ENCODE results near the gene BTBD9. TPM values are rescaled to one million over a fixed set of nuclear protein-coding genes. Genes with fewer than 3 reads are reported as not detected.
A peak's percentile ranks its signal among the peaks of the same experiment; 100 is the strongest.

The BTBD9 gene
- total RNA-seq, 6 experiments from 2014 or later: 11.0 to 12.7 (median 12.5) TPM

DNA sequence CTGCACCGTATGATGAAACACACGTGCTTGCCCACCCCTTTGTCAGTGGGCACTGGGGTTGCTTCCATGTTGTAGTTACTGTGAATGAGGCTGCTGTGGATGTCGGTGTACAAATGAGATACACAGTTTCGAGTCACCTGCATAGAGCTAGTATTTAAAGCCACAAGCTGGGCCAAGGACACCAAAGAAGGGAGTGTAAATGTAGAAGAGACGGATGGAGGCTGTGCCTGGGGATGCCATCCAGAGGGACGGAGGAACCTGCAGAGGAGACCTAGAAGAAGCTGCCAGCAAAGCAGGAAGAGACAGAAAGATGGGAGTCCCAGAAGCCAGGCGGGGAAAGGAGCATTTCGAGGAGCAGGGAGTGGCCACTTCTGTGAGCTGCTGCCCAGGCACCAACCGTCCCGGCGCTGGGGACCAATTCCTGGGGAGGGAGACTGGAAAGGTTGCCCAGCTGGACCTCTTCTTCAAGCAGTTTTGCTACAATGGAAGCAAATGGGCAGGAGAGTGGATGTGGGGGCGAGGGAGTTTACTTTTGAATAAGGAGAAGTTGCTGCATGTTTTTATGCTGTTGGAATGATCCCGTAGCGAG lies 480.9 kb downstream of the BTBD9 start:
- TF ChIP-seq, protein P1, sequence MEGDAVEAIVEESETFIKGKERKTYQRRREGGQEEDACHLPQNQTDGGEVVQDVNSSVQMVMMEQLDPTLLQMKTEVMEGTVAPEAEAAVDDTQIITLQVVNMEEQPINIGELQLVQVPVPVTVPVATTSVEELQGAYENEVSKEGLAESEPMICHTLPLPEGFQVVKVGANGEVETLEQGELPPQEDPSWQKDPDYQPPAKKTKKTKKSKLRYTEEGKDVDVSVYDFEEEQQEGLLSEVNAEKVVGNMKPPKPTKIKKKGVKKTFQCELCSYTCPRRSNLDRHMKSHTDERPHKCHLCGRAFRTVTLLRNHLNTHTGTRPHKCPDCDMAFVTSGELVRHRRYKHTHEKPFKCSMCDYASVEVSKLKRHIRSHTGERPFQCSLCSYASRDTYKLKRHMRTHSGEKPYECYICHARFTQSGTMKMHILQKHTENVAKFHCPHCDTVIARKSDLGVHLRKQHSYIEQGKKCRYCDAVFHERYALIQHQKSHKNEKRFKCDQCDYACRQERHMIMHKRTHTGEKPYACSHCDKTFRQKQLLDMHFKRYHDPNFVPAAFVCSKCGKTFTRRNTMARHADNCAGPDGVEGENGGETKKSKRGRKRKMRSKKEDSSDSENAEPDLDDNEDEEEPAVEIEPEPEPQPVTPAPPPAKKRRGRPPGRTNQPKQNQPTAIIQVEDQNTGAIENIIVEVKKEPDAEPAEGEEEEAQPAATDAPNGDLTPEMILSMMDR (IDR thresholded peaks at IDR 0.05): no peak
- DNase-seq: no peak
- peaks cover 12% of the 10 kb centered on the region for H3K27me3 Mint-ChIP-seq (ENCODE audit: insufficient read depth)
- peaks cover 32% of the 10 kb centered on the region for H3K36me3 Mint-ChIP-seq (ENCODE audit: low read depth)
- peaks cover 17% of the 10 kb centered on the region for H3K4me1 Mint-ChIP-seq (ENCODE audit: low read depth)
- H3K4me3 Mint-ChIP-seq: peak overlapping the region; percentile 8; the same call in 1 of the 2 replicates
- no peak overlapping the region for H3K27ac Mint-ChIP-seq
- peaks cover 5% of the 10 kb centered on the region; the same call in 1 of the 2 replicates for H3K9me3 Mint-ChIP-seq

DNA sequence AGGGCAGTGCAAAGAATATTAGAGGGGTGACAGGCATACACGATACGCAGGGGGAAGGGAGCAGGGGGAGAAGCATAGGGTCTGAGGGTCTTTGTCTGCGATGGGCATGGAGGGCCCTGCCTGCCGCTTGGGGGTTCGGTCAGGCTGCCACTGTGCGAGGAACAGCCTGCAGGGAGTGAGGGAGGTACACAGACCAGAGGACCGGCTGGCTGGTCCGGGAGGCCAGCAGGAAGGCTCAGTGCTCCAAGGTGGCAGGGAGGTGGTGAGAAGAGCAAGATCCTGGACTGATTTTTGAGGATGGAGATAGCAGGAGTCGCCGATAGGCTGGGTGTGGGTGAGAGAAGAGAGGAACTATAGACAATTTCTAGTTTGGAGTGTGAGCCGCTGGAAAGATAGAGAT lies 481.8 kb downstream of the BTBD9 start:
- TF ChIP-seq, protein P1 (IDR thresholded peaks at IDR 0.05): no peak
- Mint-ChIP-seq H3K27me3 (ENCODE audit: insufficient read depth) (peaks cover 10% of the 10 kb centered on the region), H3K4me1 (ENCODE audit: low read depth) (peaks cover 17% of the 10 kb centered on the region), H3K36me3 (ENCODE audit: low read depth) (peaks cover 34% of the 10 kb centered on the region), H3K9me3 (peaks cover 5% of the 10 kb centered on the region; the same call in 1 of the 2 replicates), H3K4me3 (no peak overlapping the region), H3K27ac (peak overlapping the region; percentile 43; the same call in 1 of the 2 replicates)
- DNase-seq: no peak

DNA sequence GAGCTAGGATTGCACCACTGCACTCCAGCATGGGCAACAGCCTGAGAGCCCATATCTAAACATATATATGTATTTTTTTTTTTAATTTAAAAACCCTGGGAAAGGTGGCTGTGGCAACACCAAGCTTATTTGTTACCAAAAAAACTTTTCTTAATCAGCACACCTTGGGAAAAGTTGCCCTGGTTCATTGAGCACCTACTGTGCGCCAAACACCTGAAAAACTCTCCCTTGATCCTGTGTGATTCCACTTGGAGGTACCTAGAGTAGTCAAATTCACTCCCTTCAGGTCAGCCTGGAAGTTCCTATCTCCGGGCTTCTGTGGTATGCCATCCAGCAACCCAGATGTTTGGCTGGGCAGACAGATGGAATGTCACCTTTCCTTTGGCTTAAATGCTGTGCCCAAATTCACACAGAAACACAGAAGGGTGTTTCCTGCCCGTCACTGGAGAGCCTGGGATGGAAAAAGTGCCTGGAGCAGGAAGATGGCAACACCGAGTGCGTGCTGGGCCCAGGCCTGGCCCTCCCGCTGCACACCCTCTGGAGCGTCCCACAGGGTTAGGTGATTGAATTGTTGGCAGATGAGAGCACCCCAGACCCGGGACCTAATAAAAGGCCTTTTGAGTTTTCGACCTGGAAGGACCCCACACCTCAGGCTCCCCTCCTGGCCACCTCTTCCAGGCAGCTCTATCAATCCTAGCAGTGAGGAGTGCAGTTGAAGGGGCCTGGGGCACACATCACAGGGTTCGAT lies 482.7 kb downstream of the BTBD9 start:
- Mint-ChIP-seq H3K9me3 (peaks cover 5% of the 10 kb centered on the region; the same call in 1 of the 2 replicates), H3K4me3 (no peak overlapping the region), H3K27me3 (ENCODE audit: insufficient read depth) (peaks cover 12% of the 10 kb centered on the region), H3K27ac (peak overlapping the region; percentile 43; the same call in 1 of the 2 replicates), H3K4me1 (ENCODE audit: low read depth) (peaks cover 17% of the 10 kb centered on the region), H3K36me3 (ENCODE audit: low read depth) (peaks cover 38% of the 10 kb centered on the region)
- TF ChIP-seq, protein P1 (IDR thresholded peaks at IDR 0.05): no peak
- DNase-seq: no peak

DNA sequence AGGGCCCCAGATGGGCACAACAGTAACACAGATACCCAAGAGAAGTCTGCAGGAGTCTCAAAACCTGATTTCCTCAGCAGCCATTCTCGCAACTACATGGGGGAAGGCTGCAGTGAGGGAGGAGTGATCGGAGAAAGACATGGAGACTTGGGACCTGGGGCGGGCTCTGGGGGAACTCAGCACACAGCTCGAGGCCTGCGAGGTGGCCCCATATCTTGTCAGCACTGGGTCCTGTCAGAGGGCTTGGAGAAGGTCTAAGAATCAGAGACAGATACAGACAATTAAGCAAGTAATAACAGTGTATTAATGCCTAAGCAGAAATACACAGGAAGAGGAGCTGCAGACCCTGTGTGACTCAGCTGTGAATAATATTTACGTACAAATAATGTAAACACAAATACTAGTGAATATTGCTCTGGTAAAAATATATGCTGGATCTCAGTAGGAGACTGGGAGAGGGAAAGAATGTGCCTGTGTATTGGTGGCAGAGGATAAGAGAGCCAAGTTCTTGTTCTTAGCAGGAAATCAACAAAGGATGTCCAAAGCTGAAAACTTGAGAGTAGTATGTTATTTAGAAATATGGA lies 484.0 kb downstream of the BTBD9 start:
- Mint-ChIP-seq H3K27me3 (ENCODE audit: insufficient read depth) (peaks cover 11% of the 10 kb centered on the region), H3K4me3 (no peak overlapping the region), H3K9me3 (peaks cover 5% of the 10 kb centered on the region; the same call in 1 of the 2 replicates), H3K4me1 (ENCODE audit: low read depth) (peaks cover 18% of the 10 kb centered on the region), H3K36me3 (ENCODE audit: low read depth) (peaks cover 29% of the 10 kb centered on the region), H3K27ac (peak overlapping the region; percentile 77)
- no peak for DNase-seq
- TF ChIP-seq, protein P1 (IDR thresholded peaks at IDR 0.05): no peak

DNA sequence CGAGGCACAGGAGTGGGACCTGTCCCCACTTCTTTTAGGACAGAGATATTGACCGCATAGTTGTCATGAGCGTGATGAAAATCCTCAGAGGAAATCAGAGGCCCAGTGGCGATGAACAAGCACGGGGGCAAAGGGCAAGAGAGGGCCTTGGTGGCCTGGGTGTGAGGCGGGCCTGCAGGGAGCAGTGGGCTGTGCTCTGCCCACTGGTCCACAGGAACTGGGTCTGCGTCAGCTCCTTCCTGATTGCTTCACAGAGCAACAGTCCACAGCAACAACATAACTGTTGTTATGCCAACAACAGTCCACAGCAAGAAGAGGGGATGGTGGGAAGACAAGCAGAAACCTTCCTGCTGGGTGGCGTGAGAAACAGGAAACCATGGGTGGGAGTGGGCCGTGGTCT lies 484.6 kb downstream of the BTBD9 start:
- TF ChIP-seq, protein P1 (IDR thresholded peaks at IDR 0.05): no peak
- no peak overlapping the region for H3K4me3 Mint-ChIP-seq
- peak overlapping the region; percentile 77 for H3K27ac Mint-ChIP-seq
- peaks cover 23% of the 10 kb centered on the region for H3K4me1 Mint-ChIP-seq (ENCODE audit: low read depth)
- peaks cover 5% of the 10 kb centered on the region; the same call in 1 of the 2 replicates for H3K9me3 Mint-ChIP-seq
- peaks cover 11% of the 10 kb centered on the region for H3K27me3 Mint-ChIP-seq (ENCODE audit: insufficient read depth)
- H3K36me3 Mint-ChIP-seq (ENCODE audit: low read depth): peaks cover 24% of the 10 kb centered on the region
- DNase-seq: no peak
